ENCODE data around the gene MYO18A.

Gene MYO18A

GRCh38 chr17:29077320-29077719 is 102.9 kb downstream of the MYO18A start:
- DNase-seq (ENCODE audit: low read depth): no peak

GRCh38 chr17:29076722-29077121 is 103.5 kb downstream of the MYO18A start:
- no peak for DNase-seq (ENCODE audit: low read depth)

DNA sequence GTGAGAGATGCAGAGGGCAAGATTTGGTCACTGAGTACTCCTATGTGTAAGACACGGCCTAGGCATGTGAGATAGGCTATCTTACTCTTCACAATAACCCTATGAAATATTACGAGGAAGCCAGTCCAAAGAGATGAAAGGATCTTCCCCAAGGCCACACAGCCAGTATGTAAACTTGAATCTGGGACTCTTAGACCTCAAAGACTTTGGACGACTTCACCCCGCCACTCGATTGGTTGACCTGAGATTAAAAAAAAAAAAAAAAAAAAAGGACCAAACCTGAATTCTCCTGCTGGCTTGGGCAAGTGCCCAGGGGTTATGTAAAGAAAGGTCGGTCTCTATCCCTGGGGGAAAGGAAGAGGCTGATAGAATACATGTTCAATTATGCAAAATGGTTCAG is 104.1 kb downstream of the MYO18A start:
- no peak for DNase-seq (ENCODE audit: low read depth)

DNA sequence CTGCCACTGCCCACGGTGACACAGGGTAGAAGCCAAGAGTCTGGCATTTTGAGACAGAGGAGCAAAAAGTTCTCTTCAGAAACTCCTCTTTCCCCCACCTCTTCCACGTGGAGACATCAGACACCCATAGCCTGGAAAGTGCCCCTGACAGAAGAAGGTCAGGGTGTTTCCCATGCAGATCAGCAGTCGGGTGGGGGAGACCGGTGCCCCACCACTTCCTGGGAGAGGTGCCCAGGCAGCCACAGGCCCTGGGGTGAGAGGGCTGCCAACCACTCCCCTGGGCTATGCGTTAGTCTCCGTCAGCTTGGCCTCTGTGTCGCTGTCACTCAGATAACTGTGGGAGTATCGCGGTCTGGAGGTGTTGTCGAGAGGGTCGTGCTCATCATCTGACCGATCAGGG is 105.7 kb downstream of the MYO18A start:
- DNase-seq (ENCODE audit: low read depth): no peak

DNA sequence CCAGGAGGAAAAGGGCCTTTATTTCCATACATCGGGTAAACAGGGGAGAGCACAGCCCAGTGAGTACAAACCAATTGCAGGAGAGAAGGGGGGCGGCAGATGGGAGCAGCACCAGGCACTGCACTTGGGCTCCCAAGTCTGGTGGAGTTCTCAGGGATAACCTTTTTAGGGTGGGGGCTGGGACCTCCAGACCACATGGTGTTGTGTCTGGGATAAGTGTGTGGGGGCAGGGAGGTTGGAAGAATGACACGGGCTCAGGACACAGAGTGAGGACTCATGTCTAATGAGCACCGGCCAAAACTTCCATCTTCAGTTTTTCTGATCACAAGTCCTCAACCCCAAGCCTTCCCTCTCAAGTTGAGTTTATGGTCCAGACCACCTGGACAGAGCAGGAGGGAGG is 106.7 kb downstream of the MYO18A start:
- no peak for DNase-seq (ENCODE audit: low read depth)

DNA sequence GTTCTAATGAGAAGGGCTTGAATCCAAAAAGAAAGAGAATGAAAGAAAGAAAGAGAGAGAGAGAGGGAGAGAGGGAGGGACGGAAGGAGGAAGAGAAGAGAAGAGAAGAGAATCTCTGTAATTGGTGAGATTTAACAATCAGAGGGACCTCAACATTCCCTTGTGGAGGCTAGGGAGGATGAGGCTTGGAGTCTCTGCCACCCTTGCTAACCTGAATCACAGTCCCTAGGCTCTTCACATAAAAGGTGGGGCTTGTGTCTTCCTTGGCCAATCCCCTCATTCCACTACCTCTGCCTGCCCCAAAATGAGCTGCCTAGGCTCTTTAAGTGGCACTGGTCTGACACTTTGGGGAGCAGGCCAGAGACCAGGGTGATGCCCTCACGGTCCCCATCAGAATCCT is 107.2 kb downstream of the MYO18A start:
- no peak for DNase-seq (ENCODE audit: low read depth)

- DNase-seq (ENCODE audit: low read depth): no peak
Observed at GRCh38 chr17:29071303-29071702, 108.9 kb downstream of the MYO18A start.

GRCh38 chr17:29070781-29071180 is 109.4 kb downstream of the MYO18A start:
- no peak for DNase-seq (ENCODE audit: low read depth)

- no peak for DNase-seq (ENCODE audit: low read depth)
Observed at GRCh38 chr17:29070308-29070707, 109.9 kb downstream of the MYO18A start.

DNA sequence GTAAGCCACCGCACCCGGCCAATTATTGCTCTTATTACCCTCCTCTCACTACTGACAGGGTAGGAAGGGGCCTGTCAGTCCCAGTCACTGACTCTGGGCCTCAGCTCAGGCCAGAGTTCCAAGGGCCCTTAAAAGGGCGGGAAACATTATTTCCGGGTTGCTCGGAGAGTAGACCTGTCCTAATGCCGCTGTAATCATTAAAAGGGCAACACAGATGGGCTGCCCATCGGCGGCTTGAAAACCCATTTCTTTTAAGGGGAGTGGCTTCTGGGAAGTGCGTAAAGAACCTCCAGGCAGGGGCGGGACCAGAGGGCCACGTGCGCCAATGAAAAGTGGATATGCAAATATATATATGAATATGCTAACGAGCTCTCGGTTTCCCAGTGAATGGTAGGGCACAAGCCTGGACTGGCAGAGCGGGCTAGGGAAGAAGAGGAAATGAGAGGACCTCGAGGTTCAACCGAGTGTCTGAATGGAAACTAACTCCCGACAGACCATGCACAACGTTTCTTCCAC is 110.6 kb downstream of the MYO18A start:
- no peak for DNase-seq (ENCODE audit: low read depth)

DNA sequence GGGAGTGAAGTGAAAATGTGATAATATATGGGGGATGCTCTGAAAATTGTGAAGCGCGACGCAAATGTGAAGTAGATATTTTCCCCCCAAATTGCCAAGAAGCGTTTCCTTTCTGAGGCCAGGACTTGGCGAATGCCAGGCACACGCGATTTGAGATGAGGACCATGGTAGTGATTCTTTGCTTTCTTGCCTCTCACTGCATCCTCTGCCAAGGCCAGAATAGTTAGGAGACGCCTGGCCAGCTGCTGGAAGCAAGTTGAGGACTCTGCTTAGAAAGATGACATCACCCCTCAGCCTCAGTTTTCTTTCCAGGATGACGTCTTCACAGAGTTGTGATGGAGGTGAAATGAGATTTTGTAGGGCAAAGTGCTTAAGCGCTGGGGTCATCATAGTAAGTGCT is 111.4 kb downstream of the MYO18A start:
- no peak for DNase-seq (ENCODE audit: low read depth)

DNA sequence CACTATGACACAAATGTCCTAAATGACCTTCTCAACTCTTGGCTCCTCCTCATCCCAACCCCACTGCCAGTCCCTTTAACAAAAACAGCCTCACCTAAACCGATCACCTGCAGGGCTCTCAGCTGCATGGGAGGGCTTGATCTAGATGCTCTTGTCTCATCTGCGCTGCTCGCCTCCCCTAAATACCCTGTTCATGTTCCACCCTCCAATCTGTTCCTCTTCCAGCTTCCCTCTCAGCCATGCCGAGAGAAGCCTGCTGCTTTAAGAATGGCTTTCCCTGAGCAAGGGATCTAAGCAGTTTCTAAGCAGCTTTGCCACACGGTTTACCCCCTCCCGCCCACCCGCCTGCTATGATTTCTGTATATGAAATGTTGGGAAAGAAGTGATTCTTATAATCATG is 113.6 kb downstream of the MYO18A start:
- DNase-seq (ENCODE audit: low read depth): no peak

DNA sequence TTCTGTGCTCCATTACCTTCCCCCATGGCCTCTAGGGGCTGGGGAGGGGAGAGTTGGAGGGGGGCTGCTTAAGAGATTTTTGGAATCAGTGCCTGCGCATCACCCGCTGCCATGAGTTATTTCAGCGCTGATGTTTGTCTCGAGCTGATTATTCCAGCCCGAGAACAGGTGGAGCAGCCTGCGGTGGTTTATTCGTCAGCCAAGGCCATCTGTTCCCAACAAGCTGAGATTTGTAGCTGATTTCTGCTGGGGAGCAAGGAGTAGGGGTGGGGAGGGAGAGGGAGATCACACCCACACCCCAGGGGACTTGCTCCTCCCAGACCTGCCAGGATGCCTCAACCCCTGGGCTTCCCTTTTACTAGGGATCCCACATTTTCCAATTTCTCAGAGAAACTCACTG is 114.2 kb downstream of the MYO18A start:
- no peak for DNase-seq (ENCODE audit: low read depth)

GRCh38 chr17:29063992-29064391 is 116.2 kb downstream of the MYO18A start:
- no peak for DNase-seq (ENCODE audit: low read depth)

DNA sequence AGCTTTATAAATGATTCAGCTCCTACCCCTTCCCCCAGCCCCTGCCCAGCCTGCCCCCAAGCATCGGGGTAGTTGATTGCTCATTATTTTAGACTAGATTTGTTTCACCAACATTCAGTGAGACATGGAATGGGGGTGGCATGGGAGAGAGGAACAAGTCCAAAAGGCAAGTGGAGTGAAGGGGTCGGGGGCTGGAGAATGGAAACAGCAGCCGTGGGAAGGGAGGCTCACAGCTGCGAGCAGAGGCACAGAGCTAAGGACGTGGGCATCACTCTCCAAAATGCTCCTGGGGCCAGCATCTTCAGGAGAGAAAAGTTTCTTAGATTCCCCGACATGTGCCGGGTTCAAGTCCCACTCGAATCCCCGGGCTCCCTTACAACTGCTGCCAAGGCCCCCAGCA is 118.0 kb downstream of the MYO18A start:
- no peak for DNase-seq (ENCODE audit: low read depth)

DNA sequence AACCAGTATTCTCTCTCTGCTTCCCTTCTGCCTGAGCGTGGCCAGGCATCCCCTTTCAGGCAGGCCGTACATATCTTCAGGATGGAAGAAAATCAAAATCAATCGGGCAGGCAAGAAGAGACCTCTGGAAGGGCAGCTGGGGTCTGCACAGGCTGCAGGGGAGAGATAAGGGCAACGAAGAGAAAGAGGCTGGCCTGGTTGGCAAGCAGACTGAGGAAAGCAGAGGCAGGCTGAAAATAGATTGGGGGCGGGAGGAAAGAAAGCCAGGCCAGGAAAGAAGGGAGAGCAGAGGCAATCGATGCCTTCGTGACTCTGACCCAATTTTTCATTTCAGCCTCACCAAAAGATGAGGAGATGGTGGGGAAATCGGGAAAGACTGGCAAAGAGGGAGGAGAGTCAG is 119.2 kb downstream of the MYO18A start:
- DNase-seq (ENCODE audit: low read depth): no peak

DNA sequence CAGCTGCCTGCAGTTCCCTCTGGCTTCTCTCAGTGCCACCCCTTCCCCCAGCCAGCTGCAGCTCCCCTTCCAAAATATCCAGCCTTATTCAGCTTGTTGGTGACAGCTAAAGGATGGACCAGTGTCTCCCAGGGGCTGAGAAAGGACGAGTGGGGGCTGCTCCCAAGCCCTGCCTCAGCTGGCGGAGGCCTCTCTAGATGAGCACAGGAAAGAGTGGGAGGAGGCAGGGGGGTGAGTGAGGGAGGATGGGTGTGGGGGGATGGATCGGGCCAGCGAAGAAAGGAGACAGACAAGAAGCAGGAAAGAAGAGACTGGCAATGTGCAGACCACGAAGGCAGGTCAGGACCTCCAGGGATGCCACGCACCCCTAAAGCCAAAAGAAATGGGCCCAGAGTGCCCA is 119.7 kb downstream of the MYO18A start:
- DNase-seq (ENCODE audit: low read depth): no peak

DNA sequence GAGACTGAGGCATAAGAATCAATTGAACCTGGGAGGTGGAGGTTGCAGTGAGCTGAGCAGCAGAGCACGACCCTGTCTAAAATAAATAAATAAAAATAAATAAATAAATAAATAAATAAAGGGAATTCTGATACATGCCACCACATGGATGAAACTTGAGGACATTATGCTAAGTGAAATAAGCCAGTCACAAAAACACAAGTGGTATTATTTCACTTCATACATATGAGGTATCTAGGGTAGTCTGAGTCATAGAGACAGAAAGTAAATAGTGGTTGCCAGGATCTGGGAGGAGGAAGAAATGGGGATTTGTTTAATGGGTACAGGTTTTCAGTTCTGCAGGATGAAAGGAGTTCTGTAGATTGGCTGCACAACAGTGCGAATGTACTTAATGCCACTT is 120.9 kb downstream of the MYO18A start:
- DNase-seq (ENCODE audit: low read depth): peak; percentile 61

GRCh38 chr17:29058391-29058790 is 121.8 kb downstream of the MYO18A start:
- no peak for DNase-seq (ENCODE audit: low read depth)

- no peak for DNase-seq (ENCODE audit: low read depth)
Observed at GRCh38 chr17:29057361-29057760, 122.8 kb downstream of the MYO18A start.

- no peak for DNase-seq (ENCODE audit: low read depth)
Observed at GRCh38 chr17:29054835-29055234, 125.4 kb downstream of the MYO18A start.

DNA sequence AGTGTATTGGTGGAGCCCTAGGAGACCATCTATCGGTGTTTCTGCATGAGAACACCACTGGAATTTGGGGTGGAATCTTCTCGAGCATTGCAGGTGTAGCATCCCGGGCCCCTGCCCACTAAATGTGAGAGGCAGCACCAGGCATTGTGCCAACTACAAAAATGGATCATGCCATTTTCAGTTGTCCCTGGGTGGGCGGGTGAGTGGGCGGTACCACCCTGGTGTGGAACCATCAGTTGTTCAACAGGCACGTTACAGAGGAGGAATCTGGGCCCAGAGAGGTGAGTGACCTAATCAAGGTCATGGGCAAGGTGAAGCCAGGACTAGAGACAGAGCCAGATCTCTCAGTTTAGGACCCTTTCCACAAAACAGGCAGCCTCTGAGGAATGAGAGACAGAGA is 128.5 kb downstream of the MYO18A start:
- DNase-seq (ENCODE audit: low read depth): no peak

GRCh38 chr17:29051194-29051593 is 129.0 kb downstream of the MYO18A start:
- DNase-seq (ENCODE audit: low read depth): no peak

GRCh38 chr17:29050176-29050575 is 130.0 kb downstream of the MYO18A start:
- DNase-seq (ENCODE audit: low read depth): no peak

DNA sequence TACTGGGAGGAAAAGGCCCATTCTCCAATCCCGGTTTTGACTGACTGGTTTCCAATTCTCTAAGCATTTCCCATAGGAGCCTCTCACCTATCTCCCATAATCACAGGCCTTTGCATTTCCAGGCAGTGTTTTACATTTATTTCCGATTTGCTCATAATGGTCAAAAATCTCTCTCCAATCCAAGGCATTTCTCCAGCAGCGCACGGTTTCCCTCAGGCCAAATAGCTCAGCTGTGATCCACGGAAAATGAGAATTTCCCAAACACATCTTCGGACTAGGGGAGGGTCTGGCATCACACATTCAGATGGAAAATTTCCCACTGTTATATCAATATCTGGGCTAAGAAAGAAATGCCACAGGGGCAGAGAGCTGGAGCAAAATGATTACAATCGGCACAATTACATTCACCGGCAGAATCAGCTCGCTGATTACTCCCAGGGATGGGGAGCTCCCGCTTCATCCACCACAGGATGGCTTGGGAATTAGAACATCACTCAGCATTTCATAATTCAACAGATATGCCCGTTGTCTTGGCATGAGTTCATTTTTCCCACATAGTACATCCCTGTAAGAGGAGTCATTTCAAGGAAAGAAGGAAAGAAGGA is 130.6 kb downstream of the MYO18A start:
- no peak for DNase-seq (ENCODE audit: low read depth)
